ENCODE data around the gene RSRP1. TPM values are rescaled to one million over a fixed set of nuclear protein-coding genes. Genes with fewer than 3 reads are reported as not detected.

The RSRP1 gene
- total and polyA plus RNA-seq, 2 of the 8 experiments (the other 6 are each of a cell fraction or from before 2014, with no cell fraction given), result 32.9 to 59.4 TPM

DNA sequence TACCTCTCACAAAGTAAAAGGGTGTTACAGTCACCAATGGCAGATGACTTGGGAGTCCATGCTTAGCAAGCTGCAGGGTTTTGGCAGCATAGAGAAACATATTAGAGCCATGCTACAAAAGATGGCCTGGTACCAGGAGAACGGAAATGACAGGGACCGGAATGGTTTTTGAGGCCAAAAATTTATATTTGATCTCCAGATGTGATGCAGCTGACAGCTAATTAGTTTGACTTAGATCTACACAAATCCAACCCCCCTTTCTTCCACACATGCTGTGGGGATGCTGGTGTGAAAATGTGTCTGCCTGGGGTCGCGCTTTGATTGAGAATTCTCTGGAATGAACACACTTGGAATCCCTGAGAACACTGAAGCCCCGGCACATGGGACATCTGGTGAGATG, 41.5 kb downstream of the RSRP1 start (continued):
- TF ChIP-seq CHD7 (IDR thresholded peaks at IDR 0.05; ENCODE audit: insufficient replicate concordance, low read length) (no peak), EZH2 (IDR thresholded peaks at IDR 0.05; ENCODE audit: low read depth, low read length, severe bottlenecking) (no peak), KDM1A (IDR thresholded peaks at IDR 0.05; ENCODE audit: borderline replicate concordance, low read length) (no peak), EP300 (IDR thresholded peaks at IDR 0.05; ENCODE audit: borderline replicate concordance in 1 of 2, low read depth in 2 of 2, low read length in 2 of 2) (no peak), BACH1 (IDR thresholded peaks at IDR 0.05; ENCODE audit: low read length) (no peak), GTF2F1 (IDR thresholded peaks at IDR 0.05; ENCODE audit: borderline replicate concordance, low read depth, low read length) (no peak), CEBPB (IDR thresholded peaks at IDR 0.05; ENCODE audit: low read depth, low read length) (no peak), SIX5 (IDR thresholded peaks at IDR 0.05; ENCODE audit: low read depth, low read length) (no peak), TBP (IDR thresholded peaks at IDR 0.05; ENCODE audit: low read depth, low read length) (no peak), JUND (IDR thresholded peaks at IDR 0.05; ENCODE audit: low read length) (no peak), SP1 (IDR thresholded peaks at IDR 0.05; ENCODE audit: low read depth, low read length) (no peak)
- TF ChIP-seq, protein P1, sequence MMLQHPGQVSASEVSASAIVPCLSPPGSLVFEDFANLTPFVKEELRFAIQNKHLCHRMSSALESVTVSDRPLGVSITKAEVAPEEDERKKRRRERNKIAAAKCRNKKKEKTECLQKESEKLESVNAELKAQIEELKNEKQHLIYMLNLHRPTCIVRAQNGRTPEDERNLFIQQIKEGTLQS (IDR thresholded peaks at IDR 0.05; ENCODE audit: insufficient read depth, low read depth, low read length), result no peak
